ENCODE results near the gene ORAI2. TPM values are rescaled to one million over a fixed set of nuclear protein-coding genes. Genes with fewer than 3 reads are reported as not detected.

The ORAI2 gene
- total and polyA plus RNA-seq, 10 of the 15 experiments (the other 5 are each of a cell fraction or from before 2014, with no cell fraction given): 5.8 to 111 (median 46.9) TPM

GRCh38 chr7:102421706-102422240, 11.6 kb upstream of the ORAI2 start (continued):
- TF ChIP-seq CHD1 (IDR thresholded peaks at IDR 0.05; ENCODE audit: low read depth, low read length): no peak
- TF ChIP-seq PRDM15 (CRISPR knock-in tag; IDR thresholded peaks at IDR 0.05): no peak
- no peak for TF ChIP-seq CBX3 (IDR thresholded peaks at IDR 0.05; ENCODE audit: borderline replicate concordance, low read depth)
- no peak for TF ChIP-seq ZNF207 (IDR thresholded peaks at IDR 0.05; ENCODE audit: borderline replicate concordance)
- TF ChIP-seq MTA2 (IDR thresholded peaks at IDR 0.05; ENCODE audit: low read depth): no peak
- no peak for TF ChIP-seq ATF2 (IDR thresholded peaks at IDR 0.05; ENCODE audit: low read length)
- TF ChIP-seq E2F8 (IDR thresholded peaks at IDR 0.05; ENCODE audit: low read depth, partially characterized antibody): no peak
- TF ChIP-seq IKZF1 (conservative IDR thresholded peaks at IDR 0.05): no peak
- no peak for TF ChIP-seq MTA3 (IDR thresholded peaks at IDR 0.05; ENCODE audit: borderline replicate concordance, low read length)
- no peak for TF ChIP-seq SP1 (IDR thresholded peaks at IDR 0.05; ENCODE audit: low read depth, low read length)
- TF ChIP-seq FOXM1 (IDR thresholded peaks at IDR 0.05; ENCODE audit: low read depth, low read length): no peak
- TF ChIP-seq EGR1 (IDR thresholded peaks at IDR 0.05; ENCODE audit: borderline replicate concordance in 1 of 2, low read depth in 2 of 2, low read length in 2 of 2): no peak

Data from GM12878 (cell line).